HCT116 (cell line): ENCODE measurements around the gene NEO1. TPM values are rescaled to one million over a fixed set of nuclear protein-coding genes. Genes with fewer than 3 reads are reported as not detected.

Experiments used
- ATAC-seq: fragments of 200-7000 bp; cut with Tn5 transposase; 2 replicates; pipeline ENCODE4 v1.9.1; 2020; ENCODE audit warnings: mild to moderate bottlenecking, moderate library complexity
- BruUV-seq: library from RNA; stranded (reverse); fragments of 400-500 nt; replicated peaks from 2 replicates; lab custom pipeline; 2021; lab: Mats Ljungman, UMichigan
- CTCF ChIA-PET: fragments of 300-600 bp; sonication (Branson Sonifier 250); formaldehyde crosslinking; loops from one replicate; lab custom pipeline; 2021; ENCODE audit warnings: antibody characterized with exemption; lab: Charles Lee
- POLR2A ChIA-PET: fragments of 300-600, 350-600 bp; sonication (Branson Sonifier 250); formaldehyde crosslinking; loops from one replicate; lab custom pipeline; 2021; ENCODE audit warnings: antibody characterized with exemption; lab: Charles Lee
- RAD21 ChIA-PET, 2 experiments: fragments of 300-600 bp; sonication (Branson Sonifier 250); formaldehyde crosslinking; loops; one replicate each; lab custom pipeline; 2023; ENCODE audit warnings: low total read pairs in 2 of 2; ENCODE audit not compliant: uncharacterized antibody in 2 of 2, unreplicated experiment in 2 of 2, low non-redundant PET in 1 of 2; lab: Charles Lee
- DNase-seq: peaks from one replicate; pipeline ENCODE4 v3.0.0-alpha.2; 2010; ENCODE audit warnings: low read depth, low spot score
- H2AFZ ChIP-seq: fragments of 200-600 bp; shearing (Covaris generic), sonication (generic); 2 replicates; pipeline ENCODE4 v1.6.1; 2017; ENCODE audit warnings: low read depth, mixed run types, mixed read lengths, antibody characterized with exemption, low read length; ENCODE audit not compliant: poor library complexity, severe bottlenecking
- H3K27ac ChIP-seq: 2 replicates; pipeline ENCODE4 v1.5.1; 2012; ENCODE audit warnings: low read depth, low read length
- H3K27me3 ChIP-seq: fragments of 200-600 bp; sonication (generic); 2 replicates; pipeline ENCODE4 v1.6.1; 2016; ENCODE audit warnings: mixed run types, low read length, mixed read lengths; ENCODE audit not compliant: insufficient read depth
- H3K36me3 ChIP-seq, 2 experiments: fragments of 200-500 bp in 1 of 2; fragments of 200-600 bp in 1 of 2; sonication (Bioruptor generic) in 1 of 2; sonication (generic) in 1 of 2; 2 replicates each; pipeline versions ENCODE4 v1.5.1 to v1.6.1; 2014 to 2016; ENCODE audit warnings: low read length in 2 of 2, inconsistent platforms in 1 of 2, mixed read lengths in 1 of 2, mixed run types in 1 of 2; ENCODE audit not compliant: insufficient read depth in 2 of 2, control insufficient read depth in 1 of 2
- H3K4me1 ChIP-seq, 2 experiments: fragments of 200-600 bp in 1 of 2; sonication (generic) in 1 of 2; 2 replicates each; pipeline versions ENCODE4 v1.5.1 to v1.6.1; 2012 to 2017; ENCODE audit warnings: low read length in 2 of 2, inconsistent platforms in 1 of 2, mild to moderate bottlenecking in 1 of 2, mixed read lengths in 1 of 2, mixed run types in 1 of 2, moderate library complexity in 1 of 2; ENCODE audit not compliant: insufficient read depth in 2 of 2, control insufficient read depth in 1 of 2
- H3K4me2 ChIP-seq: fragments of 200-600 bp; sonication (generic); 2 replicates; pipeline ENCODE4 v1.6.1; 2017; ENCODE audit warnings: mixed run types, low read length, mixed read lengths
- H3K4me3 ChIP-seq, 2 experiments: fragments of 200-600 bp in 1 of 2; sonication (generic) in 1 of 2; replicated peaks in 1 of 2; 2 replicates each; pipeline ENCODE4 v1.5.1; 2011 to 2016; ENCODE audit warnings: low read length in 2 of 2, control low read depth in 1 of 2, low read depth in 1 of 2, mild to moderate bottlenecking in 1 of 2, mixed read lengths in 1 of 2, mixed run types in 1 of 2
- H3K79me2 ChIP-seq: fragments of 200-600 bp; sonication (generic); 2 replicates; pipeline ENCODE4 v1.6.1; 2017; ENCODE audit warnings: mild to moderate bottlenecking, mixed run types, low read length, moderate library complexity, mixed read lengths; ENCODE audit not compliant: insufficient read depth
- H3K9ac ChIP-seq: fragments of 200-600 bp; sonication (generic); 2 replicates; pipeline ENCODE4 v1.6.1; 2016; ENCODE audit warnings: low read length, mixed read lengths
- H3K9me2 ChIP-seq: fragments of 200-600 bp; sonication (generic), shearing (Covaris generic); 2 replicates; pipeline ENCODE4 v1.6.1; 2017; ENCODE audit warnings: mixed run types, mild to moderate bottlenecking, moderate library complexity; ENCODE audit not compliant: insufficient read depth
- H3K9me3 ChIP-seq, 2 experiments: fragments of 200-500 bp in 1 of 2; fragments of 200-600 bp in 1 of 2; sonication (Bioruptor generic) in 1 of 2; sonication (generic) in 1 of 2; 2 replicates each; pipeline ENCODE4 v1.6.1; 2014 to 2017; ENCODE audit warnings: low read length in 2 of 2, mixed read lengths in 2 of 2, inconsistent platforms in 1 of 2, low read depth in 1 of 2, mild to moderate bottlenecking in 1 of 2, mixed run types in 1 of 2, moderate library complexity in 1 of 2; ENCODE audit not compliant: control insufficient read depth in 1 of 2, insufficient read depth in 1 of 2
- H4K20me1 ChIP-seq: fragments of 200-600 bp; sonication (generic), shearing (Covaris generic); 2 replicates; pipeline ENCODE4 v1.6.1; 2017; ENCODE audit warnings: mixed run types, mild to moderate bottlenecking, moderate library complexity; ENCODE audit not compliant: insufficient read depth
- ATF3 ChIP-seq: IDR thresholded peaks from 2 replicates; pipeline ENCODE4 v1.6.1; 2012
- CEBPB ChIP-seq: IDR thresholded peaks from 2 replicates; pipeline ENCODE4 v1.6.1; 2012; ENCODE audit warnings: low read depth
- EGR1 ChIP-seq: IDR thresholded peaks from 2 replicates; pipeline ENCODE4 v1.6.1; 2012; ENCODE audit warnings: low read depth
- ELF1 ChIP-seq: IDR thresholded peaks from 2 replicates; pipeline ENCODE4 v1.6.1; 2012; ENCODE audit warnings: low read depth, borderline replicate concordance
- EZH2 ChIP-seq: fragments of 200-600 bp; sonication (generic); IDR thresholded peaks from 2 replicates; pipeline ENCODE4 v1.6.1; 2017; ENCODE audit warnings: antibody characterized with exemption, mixed run types
- EZH2phosphoT487 ChIP-seq: fragments of 200-600 bp; IDR thresholded peaks from 2 replicates; pipeline ENCODE4 v1.6.1; 2018; ENCODE audit warnings: antibody characterized with exemption, borderline replicate concordance
- FOSL1 ChIP-seq: IDR thresholded peaks from 2 replicates; pipeline ENCODE4 v1.6.1; 2012; ENCODE audit warnings: low read depth
- ZFX ChIP-seq: fragments of 450-650 bp; IDR thresholded peaks from 2 replicates; pipeline ENCODE4 v1.6.1; 2017
- intact Hi-C: fragments of 100-400 bp; cut with micrococcal nuclease; formaldehyde crosslinking; loops from 2 replicates; pipeline ENCODE4 v1.10.0; 2022
- total RNA-seq: library from RNA; stranded (reverse); gene quantifications from one replicate; pipeline ENCODE4 v1.2.1, GENCODE V29; 2021; ENCODE audit not compliant: unreplicated experiment
- TF ChIP-seq, protein P1 (sequence below): IDR thresholded peaks from 2 replicates; pipeline ENCODE4 v1.6.1; 2012
- TF ChIP-seq, protein P2 (sequence below): IDR thresholded peaks from 2 replicates; pipeline ENCODE4 v1.6.1; 2011; ENCODE audit warnings: mild to moderate bottlenecking, low read length, moderate library complexity; ENCODE audit not compliant: insufficient replicate concordance; ENCODE audit errors: extremely low read depth

The NEO1 gene
- total RNA-seq, 1 experiment from 2014 or later = 30.0 TPM

- no peak for ATAC-seq
- Histone ChIP-seq H3K9ac (no peak overlapping the region), H3K4me3 (no peak overlapping the region), H3K9me2 (no peaks in the 10 kb centered on the region), H3K9me3 (no peaks in the 10 kb centered on the region), H3K79me2 (no peaks in the 10 kb centered on the region), H3K36me3 (peaks cover 0 to 8% of the 10 kb centered on the region in 2 experiments; a peak in 2 of 4 replicates), H3K27me3 (no peaks in the 10 kb centered on the region), H3K27ac (no peak overlapping the region), H4K20me1 (no peaks in the 10 kb centered on the region), H2AFZ (no peak overlapping the region), H3K4me2 (no peak overlapping the region), H3K4me1 (no peaks in the 10 kb centered on the region)
- ChIA-PET RAD21 (no interaction called here), CTCF (no interaction called here), POLR2A (no interaction called here)
- DNase-seq = no peak
- TF ChIP-seq, protein P1, sequence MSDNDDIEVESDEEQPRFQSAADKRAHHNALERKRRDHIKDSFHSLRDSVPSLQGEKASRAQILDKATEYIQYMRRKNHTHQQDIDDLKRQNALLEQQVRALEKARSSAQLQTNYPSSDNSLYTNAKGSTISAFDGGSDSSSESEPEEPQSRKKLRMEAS = no peak
- TF ChIP-seq ATF3 = no peak
- TF ChIP-seq EZH2 = no peak
- TF ChIP-seq ZFX = no peak
- no peak for TF ChIP-seq FOSL1
- TF ChIP-seq EGR1 = no peak
- no peak for TF ChIP-seq EZH2phosphoT487
- TF ChIP-seq ELF1 = no peak
- no peak for TF ChIP-seq CEBPB
- TF ChIP-seq, protein P2, sequence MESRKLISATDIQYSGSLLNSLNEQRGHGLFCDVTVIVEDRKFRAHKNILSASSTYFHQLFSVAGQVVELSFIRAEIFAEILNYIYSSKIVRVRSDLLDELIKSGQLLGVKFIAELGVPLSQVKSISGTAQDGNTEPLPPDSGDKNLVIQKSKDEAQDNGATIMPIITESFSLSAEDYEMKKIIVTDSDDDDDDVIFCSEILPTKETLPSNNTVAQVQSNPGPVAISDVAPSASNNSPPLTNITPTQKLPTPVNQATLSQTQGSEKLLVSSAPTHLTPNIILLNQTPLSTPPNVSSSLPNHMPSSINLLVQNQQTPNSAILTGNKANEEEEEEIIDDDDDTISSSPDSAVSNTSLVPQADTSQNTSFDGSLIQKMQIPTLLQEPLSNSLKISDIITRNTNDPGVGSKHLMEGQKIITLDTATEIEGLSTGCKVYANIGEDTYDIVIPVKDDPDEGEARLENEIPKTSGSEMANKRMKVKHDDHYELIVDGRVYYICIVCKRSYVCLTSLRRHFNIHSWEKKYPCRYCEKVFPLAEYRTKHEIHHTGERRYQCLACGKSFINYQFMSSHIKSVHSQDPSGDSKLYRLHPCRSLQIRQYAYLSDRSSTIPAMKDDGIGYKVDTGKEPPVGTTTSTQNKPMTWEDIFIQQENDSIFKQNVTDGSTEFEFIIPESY = no peak
- intact Hi-C loops = no loop called here
- BruUV-seq = no TSS peak
Measured at GRCh38 chr15:73303636-73304035, 251.4 kb downstream of the NEO1 start.
